HepG2 (cell line): Measurements from ENCODE around the gene SRXN1. TPM values are rescaled to one million over a fixed set of nuclear protein-coding genes. Genes with fewer than 3 reads are reported as not detected.

Experiments
- BHLHE40 ChIP-seq: IDR thresholded peaks from 2 replicates; pipeline ENCODE4 v1.6.1; 2011; ENCODE audit warnings: low read length, improper control_type of control experiment
- BRF2 ChIP-seq: sonication (generic); formaldehyde crosslinking; IDR thresholded peaks from 2 replicates; pipeline ENCODE4 v1.8.1; 2022; ENCODE audit warnings: mild to moderate bottlenecking, missing genetic modification reagents
- HMGXB3 ChIP-seq: sonication (generic); formaldehyde crosslinking; IDR thresholded peaks from 2 replicates; pipeline ENCODE4 v1.4.0; 2020; ENCODE audit warnings: missing genetic modification reagents, borderline replicate concordance
- MTERF4 ChIP-seq: sonication (generic); formaldehyde crosslinking; IDR thresholded peaks from 2 replicates; pipeline ENCODE4 v1.8.0; 2023; ENCODE audit warnings: mild to moderate bottlenecking, missing genetic modification reagents
- NCOA5 ChIP-seq: sonication (generic); formaldehyde crosslinking; IDR thresholded peaks from 2 replicates; pipeline ENCODE4 v1.4.0; 2020; ENCODE audit warnings: missing genetic modification reagents
- NFATC3 ChIP-seq: sonication (generic); formaldehyde crosslinking; IDR thresholded peaks from 2 replicates; pipeline ENCODE4 v1.5.1; 2020; ENCODE audit warnings: mild to moderate bottlenecking, missing genetic modification reagents
- NFKBIZ ChIP-seq: IDR thresholded peaks from 2 replicates; pipeline ENCODE4 v1.6.1; 2018; ENCODE audit warnings: missing genetic modification reagents, missing compliant biosample characterization
- NKX3-1 ChIP-seq: sonication (generic); formaldehyde crosslinking; IDR thresholded peaks from 2 replicates; pipeline ENCODE4 v1.5.0; 2020; ENCODE audit warnings: missing genetic modification reagents
- STAT5B ChIP-seq: sonication (generic); formaldehyde crosslinking; IDR thresholded peaks from 2 replicates; pipeline ENCODE4 v1.4.0; 2020; ENCODE audit warnings: missing genetic modification reagents
- TRIM22 ChIP-seq: fragments of 450-650 bp; IDR thresholded peaks from 2 replicates; pipeline ENCODE4 v1.6.1; 2017
- ZBTB26 ChIP-seq: IDR thresholded peaks from 2 replicates; pipeline ENCODE4 v1.6.1; 2016; ENCODE audit warnings: missing compliant biosample characterization, missing genetic modification reagents, borderline replicate concordance
- ZNF75D ChIP-seq: sonication (generic); formaldehyde crosslinking; IDR thresholded peaks from 2 replicates; pipeline ENCODE4 v1.8.1; 2023; ENCODE audit warnings: missing genetic modification reagents, mild to moderate bottlenecking, borderline replicate concordance
- polyA plus RNA-seq, 8 experiments: library from polyadenylated mRNA; depleted of rRNA in 3 of 8; stranded (reverse) in 7 of 8; unstranded in 1 of 8; fragments of >200 nt; fragmentation: Illumina TruSeq in 4 of 8; extraction: Trizol in 4 of 8; gene quantifications; 2 replicates each; pipeline versions ENCODE4 v1.2.1 to v1.2.3, GENCODE V29; 2011 to 2016; ENCODE audit warnings: low read depth in 4 of 8, missing spikeins in 1 of 8, mixed read lengths in 1 of 8; ENCODE audit not compliant: insufficient read depth in 1 of 8
- total RNA-seq, 5 experiments: library from RNA; depleted of rRNA; stranded (reverse); fragments of >200 nt; fragmentation: Illumina TruSeq; extraction: Trizol; gene quantifications; 2 replicates each; pipeline ENCODE4 v1.2.3, GENCODE V29; 2016; ENCODE audit warnings: low read depth in 1 of 5

The SRXN1 gene
- total and polyA plus RNA-seq, 2 of the 13 experiments (the other 11 are each of a cell fraction or from before 2014, with no cell fraction given) = 29.9 to 87.7 TPM

GRCh38 chr20:611843-612185, 41.2 kb downstream of the SRXN1 start (continued):
- TF ChIP-seq MTERF4 (CRISPR knock-in tag) (no peak), ZNF75D (CRISPR knock-in tag) (no peak), BHLHE40 (no peak), ZBTB26 (CRISPR knock-in tag) (no peak), BRF2 (no peak), NFKBIZ (CRISPR knock-in tag) (no peak), STAT5B (CRISPR knock-in tag) (no peak), NCOA5 (CRISPR knock-in tag) (no peak), NFATC3 (no peak), HMGXB3 (CRISPR knock-in tag) (no peak), NKX3-1 (CRISPR knock-in tag) (no peak), TRIM22 (no peak)
